NT2/D1 (cell line): ENCODE measurements around the gene MBD3L2.

Source experiments
- YY1 ChIP-seq: IDR thresholded peaks from 2 replicates; pipeline ENCODE4 v1.6.1; 2011; ENCODE audit not compliant: insufficient read length, insufficient read depth
- ZNF274 ChIP-seq: IDR thresholded peaks from 2 replicates; pipeline ENCODE4 v1.6.1; 2011; ENCODE audit warnings: mild to moderate bottlenecking, low read depth, low read length

DNA sequence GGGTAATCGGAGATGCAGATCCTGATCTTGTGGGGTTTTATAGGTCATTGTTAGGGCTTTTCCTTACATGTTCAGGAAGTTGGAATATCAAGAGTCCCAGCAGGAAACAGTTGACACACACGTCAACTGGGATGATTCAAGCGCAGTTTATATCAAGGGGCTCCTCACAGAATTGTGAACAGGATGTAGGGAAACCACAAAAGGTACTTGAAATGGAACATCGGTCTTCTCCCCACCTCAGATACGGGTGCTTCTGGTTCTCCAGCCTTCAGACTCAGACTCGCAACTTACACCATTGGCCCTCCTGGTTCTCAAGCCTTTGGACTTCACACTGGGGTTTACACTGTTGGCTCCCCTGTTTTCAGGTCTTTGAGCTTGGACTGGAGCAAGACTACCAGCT is 39.9 kb downstream of the MBD3L2 start:
- TF ChIP-seq YY1 (no peak), ZNF274 (no peak)
